ENCODE results near the gene NAALADL2. TPM values are rescaled to one million over a fixed set of nuclear protein-coding genes. Genes with fewer than 3 reads are reported as not detected.

NAALADL2 gene
- total RNA-seq, 1 donor from 2014 or later = 12.5 TPM

DNA sequence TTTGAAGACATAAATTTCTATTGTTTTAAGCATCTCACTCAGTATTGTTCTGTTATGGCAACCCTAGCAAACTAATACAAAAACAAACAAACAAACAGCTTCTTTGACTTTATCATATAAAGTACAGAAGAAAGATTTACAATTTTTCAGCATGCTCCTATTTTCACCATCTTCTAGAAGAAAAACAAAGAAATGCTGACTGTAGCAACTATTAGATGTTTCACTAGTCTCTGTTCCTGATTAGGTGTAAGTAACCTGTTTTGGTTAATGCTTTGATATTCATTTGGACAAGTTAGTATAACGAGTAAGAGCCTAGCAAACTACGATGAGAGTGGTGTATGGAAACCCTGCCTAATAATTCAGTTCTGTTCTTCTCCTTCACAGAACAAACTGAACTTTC, 478.5 kb downstream of the NAALADL2 start:
- H3K4me3 ChIP-seq = no peak overlapping the region
- H3K4me1 ChIP-seq = peaks cover 5% of the 10 kb centered on the region
- TF ChIP-seq POLR2AphosphoS5 (IDR thresholded peaks at IDR 0.05; ENCODE audit: insufficient read depth in 1 of 2, low read depth in 1 of 2) = no peak
- TF ChIP-seq, protein P1, sequence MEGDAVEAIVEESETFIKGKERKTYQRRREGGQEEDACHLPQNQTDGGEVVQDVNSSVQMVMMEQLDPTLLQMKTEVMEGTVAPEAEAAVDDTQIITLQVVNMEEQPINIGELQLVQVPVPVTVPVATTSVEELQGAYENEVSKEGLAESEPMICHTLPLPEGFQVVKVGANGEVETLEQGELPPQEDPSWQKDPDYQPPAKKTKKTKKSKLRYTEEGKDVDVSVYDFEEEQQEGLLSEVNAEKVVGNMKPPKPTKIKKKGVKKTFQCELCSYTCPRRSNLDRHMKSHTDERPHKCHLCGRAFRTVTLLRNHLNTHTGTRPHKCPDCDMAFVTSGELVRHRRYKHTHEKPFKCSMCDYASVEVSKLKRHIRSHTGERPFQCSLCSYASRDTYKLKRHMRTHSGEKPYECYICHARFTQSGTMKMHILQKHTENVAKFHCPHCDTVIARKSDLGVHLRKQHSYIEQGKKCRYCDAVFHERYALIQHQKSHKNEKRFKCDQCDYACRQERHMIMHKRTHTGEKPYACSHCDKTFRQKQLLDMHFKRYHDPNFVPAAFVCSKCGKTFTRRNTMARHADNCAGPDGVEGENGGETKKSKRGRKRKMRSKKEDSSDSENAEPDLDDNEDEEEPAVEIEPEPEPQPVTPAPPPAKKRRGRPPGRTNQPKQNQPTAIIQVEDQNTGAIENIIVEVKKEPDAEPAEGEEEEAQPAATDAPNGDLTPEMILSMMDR (IDR thresholded peaks at IDR 0.05) = no peak
- no peak for TF ChIP-seq POLR2A (IDR thresholded peaks at IDR 0.05)
- intact Hi-C loops (cut with DNase I) = no loop called here
- no peak for DNase-seq (ENCODE audit: extremely low spot score in 2 of 2)
- H3K27me3 ChIP-seq = no peaks in the 10 kb centered on the region
- no peaks in the 10 kb centered on the region for H3K9me3 ChIP-seq
- no peaks in the 10 kb centered on the region for H3K36me3 ChIP-seq
- H3K27ac ChIP-seq = no peak overlapping the region

DNA sequence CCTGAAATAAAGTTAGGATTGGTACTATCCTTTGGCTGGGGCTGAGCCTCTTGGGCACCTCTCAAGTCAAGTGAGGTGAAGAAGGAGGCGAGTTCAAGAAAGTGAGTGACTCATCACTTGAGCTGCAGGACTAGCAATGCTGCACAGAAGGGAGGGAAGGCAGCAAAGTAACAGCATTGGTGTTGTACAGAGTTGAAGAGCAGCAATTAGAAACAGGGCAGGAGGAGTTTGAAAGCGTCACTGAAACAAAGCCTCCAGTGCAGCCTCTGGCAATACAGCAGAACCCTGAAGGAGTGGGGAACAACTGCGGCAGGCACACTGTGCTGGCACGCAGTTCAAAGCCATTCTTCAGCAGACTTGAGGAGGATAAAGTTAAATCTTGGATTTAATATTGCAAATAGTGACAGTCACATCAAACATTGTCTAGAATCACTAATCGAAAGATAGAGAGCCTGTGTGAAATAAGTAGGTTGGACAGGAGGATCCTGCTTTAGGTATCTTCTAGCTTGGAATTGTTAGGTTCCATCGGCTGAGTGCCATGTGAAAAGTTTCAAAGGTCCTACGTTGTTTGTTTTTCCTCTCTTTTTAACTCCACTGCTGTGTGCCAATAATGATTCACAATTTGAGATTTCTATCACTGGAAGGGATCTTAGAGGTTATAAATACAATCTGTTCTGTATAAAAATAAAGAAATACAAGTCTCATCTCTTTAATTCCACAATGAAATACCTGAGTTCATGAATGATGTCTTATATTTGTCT, 479.8 kb downstream of the NAALADL2 start:
- Histone ChIP-seq H3K27ac (no peak overlapping the region), H3K4me3 (no peak overlapping the region), H3K36me3 (no peaks in the 10 kb centered on the region), H3K9me3 (no peaks in the 10 kb centered on the region), H3K27me3 (no peaks in the 10 kb centered on the region), H3K4me1 (peaks cover 5% of the 10 kb centered on the region)
- no peak for DNase-seq (ENCODE audit: extremely low spot score in 2 of 2)
- TF ChIP-seq, protein P1 (IDR thresholded peaks at IDR 0.05) = no peak
- no peak for TF ChIP-seq POLR2A (IDR thresholded peaks at IDR 0.05)
- TF ChIP-seq POLR2AphosphoS5 (IDR thresholded peaks at IDR 0.05; ENCODE audit: insufficient read depth in 1 of 2, low read depth in 1 of 2) = no peak
- intact Hi-C loops (cut with DNase I) = no loop called here

GRCh38 chr3:175340338-175341015, 481.3 kb downstream of the NAALADL2 start:
- intact Hi-C loops (cut with DNase I) = no loop called here
- no peak for DNase-seq (ENCODE audit: extremely low spot score in 2 of 2)
- no peaks in the 10 kb centered on the region for H3K36me3 ChIP-seq
- H3K4me1 ChIP-seq = peaks cover 5% of the 10 kb centered on the region
- no peaks in the 10 kb centered on the region for H3K27me3 ChIP-seq
- H3K27ac ChIP-seq = no peak overlapping the region
- no peaks in the 10 kb centered on the region for H3K9me3 ChIP-seq
- no peak overlapping the region for H3K4me3 ChIP-seq
- TF ChIP-seq POLR2A (IDR thresholded peaks at IDR 0.05) = no peak
- TF ChIP-seq, protein P1 (IDR thresholded peaks at IDR 0.05) = no peak
- no peak for TF ChIP-seq POLR2AphosphoS5 (IDR thresholded peaks at IDR 0.05; ENCODE audit: insufficient read depth in 1 of 2, low read depth in 1 of 2)

DNA sequence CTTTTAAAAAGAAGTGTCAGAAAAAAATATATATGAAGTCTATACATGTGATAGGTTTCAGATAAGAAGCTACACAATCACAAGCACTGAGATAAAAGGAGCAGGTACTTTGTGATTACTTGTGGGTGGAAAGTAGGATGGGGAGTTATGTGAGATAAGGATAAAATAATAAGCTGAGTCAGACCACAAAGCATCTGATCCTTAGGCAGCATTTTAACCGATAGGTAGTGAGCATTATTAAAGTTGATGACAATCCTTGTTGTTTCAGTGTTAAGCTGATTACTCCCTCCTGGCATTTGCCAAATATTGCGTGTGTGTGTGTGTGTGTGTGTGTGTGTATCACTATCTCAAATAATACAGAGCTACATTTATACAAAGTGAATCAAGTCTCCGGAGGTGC, 483.1 kb downstream of the NAALADL2 start:
- H3K27me3 ChIP-seq = no peaks in the 10 kb centered on the region
- no peaks in the 10 kb centered on the region for H3K36me3 ChIP-seq
- H3K4me1 ChIP-seq = peaks cover 9% of the 10 kb centered on the region
- intact Hi-C loops (cut with DNase I) = no loop called here
- H3K9me3 ChIP-seq = no peaks in the 10 kb centered on the region
- no peak overlapping the region for H3K27ac ChIP-seq
- TF ChIP-seq POLR2A (IDR thresholded peaks at IDR 0.05) = no peak
- TF ChIP-seq, protein P1 (IDR thresholded peaks at IDR 0.05) = no peak
- no peak for TF ChIP-seq POLR2AphosphoS5 (IDR thresholded peaks at IDR 0.05; ENCODE audit: insufficient read depth in 1 of 2, low read depth in 1 of 2)
- DNase-seq (ENCODE audit: extremely low spot score in 2 of 2) = no peak
- no peak overlapping the region for H3K4me3 ChIP-seq

- no peaks in the 10 kb centered on the region for H3K36me3 ChIP-seq
- TF ChIP-seq POLR2A (IDR thresholded peaks at IDR 0.05) = no peak
- TF ChIP-seq, protein P1 (IDR thresholded peaks at IDR 0.05) = no peak
- no peak for TF ChIP-seq POLR2AphosphoS5 (IDR thresholded peaks at IDR 0.05; ENCODE audit: insufficient read depth in 1 of 2, low read depth in 1 of 2)
- no peak overlapping the region for H3K4me3 ChIP-seq
- no peak overlapping the region for H3K27ac ChIP-seq
- no peaks in the 10 kb centered on the region for H3K27me3 ChIP-seq
- H3K4me1 ChIP-seq = peaks cover 7% of the 10 kb centered on the region
- DNase-seq (ENCODE audit: extremely low spot score in 2 of 2) = no peak
- H3K9me3 ChIP-seq = no peaks in the 10 kb centered on the region
- intact Hi-C loops (cut with DNase I) = no loop called here
Observed at GRCh38 chr3:175343946-175344345, 484.8 kb downstream of the NAALADL2 start.

Measured in vagina (tissue), 2 donors.